CD4-positive, CD25-positive, alpha-beta regulatory T cell (primary cell): ENCODE data around the gene OVAAL. TPM values are rescaled to one million over a fixed set of nuclear protein-coding genes. Genes with fewer than 3 reads are reported as not detected.

Experiments used
- ATAC-seq, 2 donors: fragments of 150-1000 bp; cut with Tn5 transposase; one replicate each; pipeline ENCODE4 v1.10.0; 2021; ENCODE audit warnings: low read depth in 2 of 2, moderate number of reproducible peaks in 2 of 2, moderate library complexity in 1 of 2
- DNase-seq, 3 donors: peaks; one replicate each; pipeline versions ENCODE4 v3.0.0 to v3.0.0-alpha.2; 2012 to 2022; ENCODE audit warnings: mixed read lengths in 1 of 3
- H3K27ac ChIP-seq: one replicate; pipeline ENCODE4 v1.7.0; 2013; ENCODE audit warnings: mild to moderate bottlenecking, low read length; ENCODE audit not compliant: insufficient read depth, poor library complexity, severe bottlenecking
- H3K27me3 ChIP-seq: one replicate; pipeline ENCODE4 v1.7.0; 2013; ENCODE audit warnings: low read length; ENCODE audit not compliant: control insufficient read depth, insufficient read depth
- H3K36me3 ChIP-seq: one replicate; pipeline ENCODE4 v1.7.0; 2013; ENCODE audit warnings: mild to moderate bottlenecking, low read length, moderate library complexity; ENCODE audit not compliant: control insufficient read depth, insufficient read depth
- H3K4me1 ChIP-seq: 2 replicates; pipeline ENCODE4 v1.7.0; 2013; ENCODE audit warnings: mild to moderate bottlenecking, low read length; ENCODE audit not compliant: insufficient read depth, control insufficient read depth, poor library complexity, severe bottlenecking
- H3K4me3 ChIP-seq: one replicate; pipeline ENCODE4 v1.7.0; 2013; ENCODE audit warnings: low read depth, mild to moderate bottlenecking, low read length, moderate library complexity
- H3K9me3 ChIP-seq, 2 experiments: 1 replicate in 1 of 2; 2 replicates in 1 of 2; pipeline ENCODE4 v1.7.0; 2013; ENCODE audit warnings: low read length in 2 of 2, mild to moderate bottlenecking in 1 of 2, moderate library complexity in 1 of 2; ENCODE audit not compliant: control insufficient read depth in 2 of 2
- H3K27ac Mint-ChIP-seq, 3 donors: one replicate each; pipeline ENCODE4 v1.8.0; 2020 to 2022; ENCODE audit warnings: mild to moderate bottlenecking in 3 of 3, mixed read lengths in 3 of 3, moderate library complexity in 2 of 3
- H3K27me3 Mint-ChIP-seq: one replicate; pipeline ENCODE4 v1.8.0; 2022; ENCODE audit warnings: mild to moderate bottlenecking, mixed read lengths
- H3K36me3 Mint-ChIP-seq: one replicate; pipeline ENCODE4 v1.8.0; 2020; ENCODE audit warnings: mixed read lengths
- H3K4me1 Mint-ChIP-seq, 4 donors: one replicate each; pipeline ENCODE4 v1.8.0; 2020 to 2022; ENCODE audit warnings: mixed read lengths in 4 of 4, mild to moderate bottlenecking in 1 of 4
- H3K4me3 Mint-ChIP-seq, 4 donors: one replicate each; pipeline ENCODE4 v1.8.0; 2020 to 2022; ENCODE audit warnings: mild to moderate bottlenecking in 4 of 4, mixed read lengths in 4 of 4, moderate library complexity in 3 of 4
- H3K9me3 Mint-ChIP-seq, 7 donors: one replicate each; pipeline ENCODE4 v1.8.0; 2020 to 2022; ENCODE audit warnings: mixed read lengths in 7 of 7, mild to moderate bottlenecking in 3 of 7, moderate library complexity in 2 of 7
- polyA plus RNA-seq, 4 donors: library from polyadenylated mRNA; unstranded; fragments of 300-500 nt; fragmentation: Illumina TruSeq; gene quantifications; one replicate each; pipeline ENCODE4 v1.2.3, GENCODE V29; 2021
- total RNA-seq: library from RNA; stranded (reverse); gene quantifications from one replicate; pipeline ENCODE4 v1.2.3, GENCODE V29; 2022

The OVAAL gene
- total and polyA plus RNA-seq, 5 donors from 2014 or later, result not detected

DNA sequence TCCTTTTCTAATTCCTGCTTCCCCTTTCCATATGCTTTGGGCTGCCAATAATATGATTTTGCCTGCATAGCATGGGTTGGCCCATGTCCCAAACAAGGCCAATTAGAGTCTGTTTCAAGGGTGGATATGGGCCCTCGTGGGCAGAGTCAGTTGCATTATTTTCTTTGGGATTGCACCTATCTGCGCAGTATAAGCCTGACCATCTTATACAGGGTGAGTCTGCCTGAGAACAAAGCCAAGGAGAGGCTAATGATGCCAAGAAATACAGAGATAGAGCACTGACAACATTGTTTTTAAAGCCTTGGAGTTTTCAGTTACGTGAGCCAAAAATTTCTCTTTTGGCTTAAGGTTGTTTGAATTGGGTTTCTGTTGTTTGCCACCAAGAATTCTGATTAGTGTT, 18.6 kb downstream of the OVAAL start:
- no peak for ATAC-seq
- Mint-ChIP-seq H3K4me1 (no peaks in the 10 kb centered on the region), H3K27ac (no peak overlapping the region), H3K36me3 (no peaks in the 10 kb centered on the region), H3K4me3 (no peak overlapping the region), H3K27me3 (peaks cover 9% of the 10 kb centered on the region), H3K9me3 (peaks cover 0 to 2% (median 0%) of the 10 kb centered on the region in 7 donors)
- Histone ChIP-seq H3K27ac (no peak overlapping the region), H3K36me3 (no peaks in the 10 kb centered on the region), H3K27me3 (peaks cover 6% of the 10 kb centered on the region), H3K4me1 (no peaks in the 10 kb centered on the region), H3K9me3 (no peaks in the 10 kb centered on the region), H3K4me3 (no peak overlapping the region)
- DNase-seq, result no peak

DNA sequence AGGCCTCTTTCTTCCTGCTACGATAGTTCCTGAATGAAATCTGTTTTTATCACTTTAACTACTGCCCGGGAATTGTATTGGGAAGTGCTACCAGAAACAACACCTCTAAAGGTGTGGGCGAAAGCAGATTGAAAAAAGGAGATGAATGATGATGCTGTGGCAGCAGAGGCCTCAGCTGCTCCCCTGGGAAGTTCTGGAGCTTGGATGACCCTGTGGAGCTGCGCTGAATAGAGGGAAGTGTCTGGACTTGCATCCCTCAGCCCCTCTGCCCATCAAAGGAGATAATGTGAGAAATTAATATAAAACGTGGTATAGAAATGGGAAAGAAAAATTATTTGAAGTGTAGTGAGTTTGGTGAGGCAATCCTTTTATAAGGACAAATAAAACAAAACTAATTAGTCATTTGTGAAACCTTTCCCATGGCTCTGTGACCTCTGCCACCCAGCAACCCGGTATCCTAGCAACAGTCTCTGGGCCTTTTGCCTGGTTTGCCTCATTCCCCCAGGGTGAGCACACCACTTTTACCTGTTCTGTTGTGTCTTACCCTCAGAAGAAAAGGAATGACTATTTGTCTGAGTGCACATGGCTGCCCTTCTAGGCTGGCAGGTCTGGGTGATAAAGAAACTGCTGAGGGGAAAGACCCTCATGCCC, 21.3 kb downstream of the OVAAL start:
- Mint-ChIP-seq H3K36me3 (no peaks in the 10 kb centered on the region), H3K9me3 (peaks cover 0 to 2% (median 0%) of the 10 kb centered on the region in 7 donors), H3K27ac (no peak overlapping the region), H3K27me3 (peaks cover 4% of the 10 kb centered on the region), H3K4me3 (no peak overlapping the region), H3K4me1 (peaks cover 0 to 3% (median under 1%) of the 10 kb centered on the region in 4 donors)
- Histone ChIP-seq H3K36me3 (no peaks in the 10 kb centered on the region), H3K27ac (no peak overlapping the region), H3K9me3 (no peaks in the 10 kb centered on the region), H3K4me3 (no peak overlapping the region), H3K4me1 (no peaks in the 10 kb centered on the region), H3K27me3 (peaks cover 2% of the 10 kb centered on the region)
- no peak for ATAC-seq
- no peak for DNase-seq

- no peak overlapping the region for H3K27ac Mint-ChIP-seq
- H3K9me3 Mint-ChIP-seq, result peaks cover 0 to 2% (median 0%) of the 10 kb centered on the region in 7 donors
- no peak overlapping the region for H3K4me3 Mint-ChIP-seq
- no peak for ATAC-seq
- H3K36me3 Mint-ChIP-seq, result no peaks in the 10 kb centered on the region
- H3K27me3 Mint-ChIP-seq, result no peaks in the 10 kb centered on the region
- no peaks in the 10 kb centered on the region for H3K36me3 ChIP-seq
- H3K4me1 ChIP-seq, result no peaks in the 10 kb centered on the region
- peaks cover 0 to 9% (median 3%) of the 10 kb centered on the region in 4 donors for H3K4me1 Mint-ChIP-seq
- no peaks in the 10 kb centered on the region for H3K27me3 ChIP-seq
- DNase-seq, result no peak
- no peak overlapping the region for H3K27ac ChIP-seq
- no peaks in the 10 kb centered on the region for H3K9me3 ChIP-seq
- H3K4me3 ChIP-seq, result no peak overlapping the region
These were observed 22.9 kb downstream of the OVAAL start for GRCh38 chr1:180581635-180582039.

- Mint-ChIP-seq H3K9me3 (peaks cover 0 to 4% (median 0%) of the 10 kb centered on the region in 7 donors), H3K4me1 (peaks cover 0 to 9% (median 3%) of the 10 kb centered on the region in 4 donors), H3K27me3 (no peaks in the 10 kb centered on the region), H3K4me3 (no peak overlapping the region), H3K27ac (no peak overlapping the region), H3K36me3 (no peaks in the 10 kb centered on the region)
- H3K4me1 ChIP-seq, result no peaks in the 10 kb centered on the region
- DNase-seq (peak in 1 of 3 donors; percentile 11), ATAC-seq (no peak)
- peaks cover 0 to 5% of the 10 kb centered on the region in 2 experiments for H3K9me3 ChIP-seq
- no peak overlapping the region for H3K27ac ChIP-seq
- no peak overlapping the region for H3K4me3 ChIP-seq
- peaks cover 2% of the 10 kb centered on the region for H3K27me3 ChIP-seq
- H3K36me3 ChIP-seq, result no peaks in the 10 kb centered on the region
These were observed 26.1 kb downstream of the OVAAL start for GRCh38 chr1:180584869-180585268.

DNA sequence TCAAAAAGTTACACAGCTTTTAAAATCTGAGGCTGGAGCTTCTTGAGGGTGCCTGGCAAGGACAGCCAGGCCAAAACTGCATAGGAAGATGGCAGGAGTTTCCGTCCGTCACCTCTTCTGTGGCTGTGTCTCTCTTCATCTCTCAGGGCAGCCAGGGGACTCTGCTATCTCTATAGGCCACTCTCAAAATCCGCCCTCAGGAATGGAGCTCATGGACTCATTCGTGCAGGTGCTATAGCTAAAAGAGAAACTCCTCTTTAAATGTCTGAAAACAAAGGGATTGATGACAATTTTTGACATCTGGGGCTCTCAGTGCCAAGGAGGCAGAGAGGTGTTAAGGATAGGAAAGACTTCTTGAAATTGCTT, 27.2 kb downstream of the OVAAL start:
- Histone ChIP-seq H3K36me3 (no peaks in the 10 kb centered on the region), H3K9me3 (peaks cover 0 to 5% of the 10 kb centered on the region in 2 experiments), H3K27me3 (peaks cover 2% of the 10 kb centered on the region), H3K27ac (no peak overlapping the region), H3K4me3 (no peak overlapping the region), H3K4me1 (no peaks in the 10 kb centered on the region)
- Mint-ChIP-seq H3K27ac (no peak overlapping the region), H3K4me1 (peaks cover 0 to 9% (median 3%) of the 10 kb centered on the region in 4 donors), H3K27me3 (peaks cover 7% of the 10 kb centered on the region), H3K4me3 (no peak overlapping the region), H3K36me3 (no peaks in the 10 kb centered on the region), H3K9me3 (peaks cover 0 to 2% (median 0%) of the 10 kb centered on the region in 7 donors)
- peak in 1 of 3 donors; percentile 25 for DNase-seq
- ATAC-seq, result no peak

DNA sequence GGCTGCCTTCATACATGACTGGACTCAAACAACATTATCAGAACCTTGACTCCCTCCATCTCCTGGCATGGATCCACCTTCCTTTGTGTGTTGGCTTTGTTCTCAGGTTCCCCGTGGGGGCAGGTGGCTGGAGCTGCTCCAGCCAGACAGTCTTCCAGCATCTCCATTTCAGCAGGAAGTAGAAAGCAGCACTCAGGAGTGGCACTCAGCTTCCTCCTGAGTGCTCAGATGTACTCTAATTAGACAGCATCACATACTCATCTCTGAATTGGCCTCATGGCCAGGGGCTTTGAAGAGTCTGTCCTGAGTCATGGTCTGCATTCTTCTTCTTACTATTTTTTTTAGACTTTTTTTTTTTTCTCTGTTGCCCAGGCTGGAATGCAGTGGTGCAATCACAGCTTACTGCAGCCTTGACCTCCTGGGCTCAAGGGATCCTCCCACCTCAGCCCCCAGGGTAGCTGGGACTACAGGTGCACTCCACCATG, 27.9 kb downstream of the OVAAL start:
- H3K4me1 ChIP-seq, result no peaks in the 10 kb centered on the region
- H3K9me3 ChIP-seq, result peaks cover 0 to 5% of the 10 kb centered on the region in 2 experiments
- peaks cover 7% of the 10 kb centered on the region for H3K27me3 Mint-ChIP-seq
- H3K4me3 ChIP-seq, result no peak overlapping the region
- peaks cover 0 to 9% (median 3%) of the 10 kb centered on the region in 4 donors for H3K4me1 Mint-ChIP-seq
- no peak overlapping the region for H3K27ac ChIP-seq
- no peaks in the 10 kb centered on the region for H3K36me3 Mint-ChIP-seq
- ATAC-seq (no peak), DNase-seq (peak in 1 of 3 donors; percentile 40)
- H3K36me3 ChIP-seq, result no peaks in the 10 kb centered on the region
- H3K9me3 Mint-ChIP-seq, result peaks cover 0 to 2% (median 0%) of the 10 kb centered on the region in 7 donors
- H3K27ac Mint-ChIP-seq, result no peak overlapping the region
- H3K4me3 Mint-ChIP-seq, result no peak overlapping the region
- peaks cover 2% of the 10 kb centered on the region for H3K27me3 ChIP-seq

GRCh38 chr1:180588121-180588520, 29.4 kb downstream of the OVAAL start:
- Mint-ChIP-seq H3K27ac (no peak overlapping the region), H3K27me3 (peaks cover 7% of the 10 kb centered on the region), H3K9me3 (peaks cover 0 to 4% (median 0%) of the 10 kb centered on the region in 7 donors), H3K4me3 (no peak overlapping the region), H3K4me1 (peaks cover 0 to 9% (median 3%) of the 10 kb centered on the region in 4 donors), H3K36me3 (no peaks in the 10 kb centered on the region)
- Histone ChIP-seq H3K4me3 (no peak overlapping the region), H3K4me1 (no peaks in the 10 kb centered on the region), H3K27me3 (peaks cover 2% of the 10 kb centered on the region), H3K36me3 (no peaks in the 10 kb centered on the region), H3K27ac (no peak overlapping the region), H3K9me3 (peaks cover 0 to 5% of the 10 kb centered on the region in 2 experiments)
- DNase-seq (no peak), ATAC-seq (no peak)

GRCh38 chr1:180590889-180591288, 32.1 kb downstream of the OVAAL start:
- H3K36me3 ChIP-seq, result no peaks in the 10 kb centered on the region
- peaks cover 4% of the 10 kb centered on the region for H3K27me3 ChIP-seq
- no peaks in the 10 kb centered on the region for H3K4me1 Mint-ChIP-seq
- no peaks in the 10 kb centered on the region for H3K4me1 ChIP-seq
- H3K27me3 Mint-ChIP-seq, result peaks cover 19% of the 10 kb centered on the region
- no peak overlapping the region for H3K27ac Mint-ChIP-seq
- H3K9me3 ChIP-seq, result peaks cover 0 to 5% of the 10 kb centered on the region in 2 experiments
- no peak overlapping the region for H3K27ac ChIP-seq
- no peak for DNase-seq
- no peak for ATAC-seq
- H3K4me3 ChIP-seq, result no peak overlapping the region
- H3K36me3 Mint-ChIP-seq, result no peaks in the 10 kb centered on the region
- H3K9me3 Mint-ChIP-seq, result peaks cover 0 to 4% (median 0%) of the 10 kb centered on the region in 7 donors
- H3K4me3 Mint-ChIP-seq, result no peak overlapping the region
